ENCODE measurements around the gene YLPM1.
"Not testable (repeated sequence)": the region's sequence is repeated elsewhere in the genome, so short reads cannot be mapped to it uniquely, and the experiment has no call there.

Gene YLPM1

DNA sequence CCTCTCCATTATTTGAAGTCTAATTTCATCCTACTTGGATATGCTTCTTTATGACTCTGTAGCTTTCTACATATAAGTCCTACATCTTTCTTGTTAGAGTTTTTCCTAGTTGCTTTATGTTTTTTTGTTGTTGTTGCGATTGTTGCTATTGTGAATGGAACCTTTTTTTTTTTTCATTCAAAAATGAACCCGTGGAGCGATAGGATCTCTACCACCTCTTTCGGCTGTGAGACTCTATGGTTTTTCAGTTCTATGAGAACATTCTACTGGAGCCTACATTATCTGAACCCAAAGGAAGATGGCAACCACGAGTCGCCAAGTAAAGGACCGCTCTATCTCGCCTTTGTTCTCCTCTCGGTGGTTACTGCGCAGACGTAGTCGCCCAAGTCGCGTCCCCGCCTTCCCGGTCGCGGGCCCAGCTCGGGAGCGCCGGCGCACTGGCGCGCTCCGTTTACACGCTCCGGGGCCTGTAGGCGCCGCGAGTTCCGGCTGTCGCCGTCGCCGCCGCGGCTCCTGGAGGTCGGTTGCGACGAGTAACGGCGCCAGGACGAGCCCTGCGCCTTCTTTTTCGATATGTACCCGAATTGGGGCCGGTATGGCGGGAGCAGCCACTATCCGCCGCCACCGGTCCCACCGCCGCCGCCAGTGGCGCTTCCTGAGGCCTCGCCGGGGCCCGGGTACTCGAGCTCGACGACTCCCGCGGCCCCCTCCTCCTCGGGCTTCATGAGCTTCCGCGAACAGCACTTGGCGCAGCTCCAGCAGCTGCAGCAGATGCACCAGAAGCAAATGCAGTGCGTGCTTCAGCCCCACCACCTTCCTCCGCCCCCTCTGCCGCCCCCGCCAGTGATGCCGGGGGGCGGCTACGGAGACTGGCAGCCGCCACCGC is at the start of gene YLPM1:
YLPM1 (plus strand) TSS at position 400 of the 886 bp plus-strand sequence; CDS start at position 574, 174 bp downstream.
- peak; percentile 84 to 85 for DNase-seq (ENCODE audit: low read depth in 2 of 2)

DNA sequence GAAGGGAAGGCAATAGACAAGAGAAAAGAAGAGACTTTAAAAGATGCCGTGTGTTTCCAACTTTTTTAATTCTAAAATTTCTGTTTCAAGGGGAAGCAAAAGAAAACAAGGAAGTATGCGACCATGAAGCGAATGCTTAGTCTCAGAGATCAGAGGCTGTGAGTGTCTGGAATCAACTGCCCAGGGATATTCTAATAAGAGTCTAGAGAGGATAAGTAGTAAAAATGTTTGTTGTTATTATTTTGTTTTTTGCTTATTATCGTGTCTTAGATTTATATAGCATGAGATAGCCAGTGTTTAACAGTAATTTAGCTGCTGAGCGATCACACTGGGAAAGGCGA is 49.8 kb upstream of the YLPM1 start:
- no peak for DNase-seq (ENCODE audit: low read depth in 2 of 2)

DNA sequence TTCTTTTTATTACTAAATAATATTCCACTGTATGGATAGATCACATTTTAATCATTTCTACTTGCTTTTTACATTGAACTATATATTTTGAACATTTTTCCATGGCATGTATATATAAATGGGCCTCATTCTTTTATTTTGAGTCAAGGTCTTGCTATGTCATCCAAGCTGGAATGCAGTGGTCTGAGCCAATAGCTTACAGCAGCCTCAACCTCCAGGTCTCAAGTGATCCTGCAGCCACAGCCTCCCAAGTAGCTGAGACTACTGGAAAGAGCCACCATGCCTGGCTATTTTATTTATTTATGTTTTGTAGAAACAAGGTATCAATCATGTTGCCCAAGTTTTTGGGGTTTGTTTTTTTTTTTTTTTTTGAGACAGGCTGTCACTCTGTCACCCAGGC is 42.6 kb upstream of the YLPM1 start:
- DNase-seq (ENCODE audit: low read depth in 2 of 2): no peak

- no peak for DNase-seq (ENCODE audit: low read depth in 2 of 2)
Observed at GRCh38 chr14:74723134-74723533, 40.0 kb upstream of the YLPM1 start.

DNA sequence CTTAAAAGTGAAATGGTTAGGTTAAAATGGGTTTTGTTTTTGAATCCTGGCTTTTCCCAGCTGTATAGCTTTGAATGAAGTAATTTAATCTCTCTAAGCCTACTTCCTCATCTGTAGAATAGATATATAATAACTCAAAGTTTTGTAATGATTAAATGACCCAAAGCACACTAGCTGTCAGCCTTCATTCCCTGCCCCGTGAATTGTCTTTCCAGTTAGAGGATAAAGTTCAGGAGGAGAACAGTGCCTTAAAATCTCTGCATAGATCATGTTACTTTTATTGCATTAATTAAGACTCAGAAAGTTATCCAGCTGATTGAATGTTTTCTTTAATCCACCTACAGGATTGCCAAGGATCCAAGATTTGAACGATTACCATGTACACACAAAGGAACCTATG is 30.7 kb upstream of the YLPM1 start:
- no peak for DNase-seq (ENCODE audit: low read depth in 2 of 2)

GRCh38 chr14:74733221-74733620 is 29.9 kb upstream of the YLPM1 start:
- no peak for DNase-seq (ENCODE audit: low read depth in 2 of 2)

- no peak for DNase-seq (ENCODE audit: low read depth in 2 of 2)
Observed at GRCh38 chr14:74735125-74735524, 28.0 kb upstream of the YLPM1 start.

DNA sequence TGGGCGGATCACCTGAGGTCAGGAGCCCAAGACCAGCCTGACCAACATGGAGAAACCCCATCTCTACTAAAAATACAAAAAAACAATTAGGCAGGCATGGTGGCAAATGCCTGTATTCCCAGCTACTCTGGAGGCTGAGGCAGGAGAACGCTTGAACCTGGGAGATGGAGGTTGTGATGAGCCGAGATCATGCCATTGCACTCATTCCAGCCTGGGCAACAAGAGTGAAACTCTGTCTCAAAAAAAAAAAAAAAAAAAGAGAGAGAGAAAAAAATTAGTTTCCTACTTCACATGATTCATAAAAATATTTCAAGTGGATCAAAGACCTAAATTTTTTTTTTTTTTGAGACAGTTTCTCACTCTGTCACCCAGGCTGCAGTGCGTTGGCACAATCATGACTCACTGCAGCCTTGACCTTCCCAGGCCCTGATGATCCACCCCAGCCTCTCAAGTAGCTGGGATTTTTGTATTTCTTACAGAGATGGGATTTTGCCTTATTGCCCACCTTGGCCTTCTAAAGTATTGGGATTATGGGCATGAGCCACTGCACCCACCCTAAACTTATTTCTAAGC is 25.3 kb upstream of the YLPM1 start:
- DNase-seq (ENCODE audit: low read depth in 2 of 2): no peak

DNA sequence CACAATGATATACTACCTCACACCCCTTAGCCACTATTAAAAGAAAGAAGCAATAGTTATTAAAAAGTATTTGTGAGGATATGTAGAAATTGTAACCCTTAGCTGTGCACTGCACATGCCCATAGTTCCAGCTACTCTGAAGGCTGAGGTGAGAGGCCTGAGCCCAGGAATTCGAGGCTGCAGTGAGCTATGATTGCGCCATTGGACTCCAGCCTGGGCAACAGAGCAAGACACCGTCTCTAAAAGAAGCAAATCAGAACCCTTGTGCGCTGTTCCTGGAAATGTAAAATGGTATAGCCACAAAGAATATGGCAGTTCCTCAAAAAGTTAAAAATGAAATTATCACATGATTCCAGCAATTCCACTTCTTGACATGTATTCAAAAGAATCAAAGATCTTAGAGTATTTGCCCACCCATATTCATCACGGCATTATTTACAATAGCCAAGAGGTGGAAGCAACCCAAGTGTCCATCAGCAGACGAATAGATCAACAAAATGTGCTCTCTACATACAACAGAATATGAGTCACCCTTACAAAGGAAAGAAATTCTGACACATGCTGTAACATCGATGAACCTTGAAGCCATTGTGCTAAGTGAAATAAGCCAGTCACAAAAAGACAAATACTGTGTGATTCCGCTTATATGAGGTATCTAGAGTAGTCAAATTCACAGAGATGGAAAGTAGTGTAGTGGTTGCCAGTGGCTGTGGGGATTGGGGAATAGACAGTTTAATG is 23.7 kb upstream of the YLPM1 start:
- no peak for DNase-seq (ENCODE audit: low read depth in 2 of 2)

DNA sequence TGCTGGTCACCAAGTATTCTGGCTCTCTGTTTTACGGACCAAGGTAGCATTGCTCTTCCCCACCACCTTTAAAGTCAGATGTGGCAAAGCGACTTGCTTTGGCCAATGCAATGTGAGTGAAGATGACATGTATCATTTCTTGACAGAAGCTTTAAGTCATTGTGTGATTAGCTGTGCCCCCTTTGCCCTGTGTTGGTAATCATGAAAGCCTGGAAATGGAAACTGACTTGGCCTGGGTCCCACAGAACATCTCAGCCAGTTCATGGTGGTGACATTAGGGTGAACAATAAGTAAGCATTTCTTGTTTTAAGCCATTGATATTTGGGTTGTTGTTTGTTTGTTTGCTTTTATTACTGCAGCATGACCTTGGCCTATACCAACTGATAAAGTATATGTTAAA is 15.9 kb upstream of the YLPM1 start:
- no peak for DNase-seq (ENCODE audit: low read depth in 2 of 2)

- no peak for DNase-seq (ENCODE audit: low read depth in 2 of 2)
Observed at GRCh38 chr14:74754157-74754556, 9.0 kb upstream of the YLPM1 start.

DNA sequence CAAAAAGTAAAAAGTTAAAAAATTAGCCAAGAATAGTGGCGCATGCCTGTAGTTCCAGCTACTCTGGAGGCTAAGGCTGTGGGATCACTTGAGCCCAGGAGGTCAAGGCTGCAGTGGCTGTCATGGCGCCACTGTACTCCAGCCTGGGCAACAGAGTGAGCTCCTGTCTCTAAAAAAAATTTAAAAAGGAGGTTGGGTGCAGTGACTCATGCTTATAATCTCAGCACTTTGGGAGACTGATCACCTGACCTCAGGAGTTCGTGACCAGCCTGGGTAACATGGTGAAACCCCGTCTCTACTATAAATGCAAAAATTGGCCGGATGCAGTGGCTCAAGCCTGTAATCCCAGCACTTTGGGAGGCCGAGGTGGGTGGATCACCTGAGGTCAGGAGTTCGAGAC is 8.2 kb upstream of the YLPM1 start:
- DNase-seq (ENCODE audit: low read depth in 2 of 2): no peak

DNA sequence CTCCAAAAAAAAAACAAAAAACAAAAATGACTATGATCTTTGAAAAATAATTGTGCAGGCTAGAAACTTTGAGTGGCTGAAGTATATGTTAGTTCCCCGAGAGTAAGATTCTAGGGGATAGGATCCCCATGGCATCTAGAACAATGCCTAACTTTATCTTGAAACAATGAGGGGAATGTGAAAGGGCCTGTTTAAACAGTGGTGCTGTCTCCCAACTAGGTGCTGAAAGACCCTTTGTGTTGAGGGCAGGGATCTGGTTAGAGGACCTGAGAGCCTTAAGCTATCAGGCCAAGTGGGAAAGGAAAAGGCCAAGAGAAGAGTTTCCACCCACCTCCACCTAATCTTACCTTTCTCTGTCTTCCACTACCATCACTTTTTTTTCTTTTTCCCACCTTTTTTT is 6.8 kb upstream of the YLPM1 start:
- no peak for DNase-seq (ENCODE audit: low read depth in 2 of 2)

DNA sequence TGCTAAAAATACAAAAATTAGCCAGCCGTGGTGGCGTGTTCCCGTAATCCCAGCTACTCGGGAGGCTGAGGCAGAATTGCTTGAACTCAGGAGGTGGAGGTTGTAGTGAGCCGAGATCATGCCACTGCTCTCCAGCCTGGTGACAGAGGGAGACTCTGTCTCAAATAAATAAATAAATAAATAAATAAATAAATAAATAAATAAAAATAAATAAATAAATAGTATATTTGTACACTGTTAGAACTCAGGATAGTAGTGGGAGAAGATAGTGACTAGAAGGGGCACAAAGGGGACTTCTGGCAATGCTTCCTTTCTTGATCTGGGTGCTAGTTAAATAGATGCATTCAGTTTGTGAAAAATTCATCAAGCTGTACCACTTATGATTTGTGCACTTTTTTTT is 4.6 kb upstream of the YLPM1 start:
- DNase-seq (ENCODE audit: low read depth in 2 of 2): not testable (repeated sequence)

- DNase-seq (ENCODE audit: low read depth in 2 of 2): peak in 1 of 2 experiments; percentile 6
Observed at GRCh38 chr14:74763803-74764531, 851 bp downstream of the YLPM1 start.

GRCh38 chr14:74765721-74766120 is 2.6 kb downstream of the YLPM1 start:
- DNase-seq (ENCODE audit: low read depth in 2 of 2): no peak

DNA sequence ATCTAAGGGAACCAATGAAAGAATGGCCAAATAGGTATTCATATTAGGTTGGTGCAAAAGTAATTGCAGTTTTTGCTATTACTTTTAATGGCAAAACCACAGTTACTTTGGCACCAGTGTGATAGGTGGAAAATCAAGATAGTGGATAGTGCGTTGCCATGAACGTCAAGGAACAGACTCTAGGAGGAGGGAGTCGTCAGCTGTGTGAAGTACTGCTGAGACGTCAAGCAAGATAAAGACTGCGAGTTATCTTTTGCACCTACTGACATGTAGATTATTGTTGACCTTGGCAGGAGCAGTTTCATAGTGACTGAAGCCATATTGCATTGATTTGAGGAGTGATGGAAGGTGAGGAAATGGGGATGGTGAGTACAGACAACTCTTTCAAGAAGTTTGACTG is 8.3 kb downstream of the YLPM1 start:
- no peak for DNase-seq (ENCODE audit: low read depth in 2 of 2)

DNA sequence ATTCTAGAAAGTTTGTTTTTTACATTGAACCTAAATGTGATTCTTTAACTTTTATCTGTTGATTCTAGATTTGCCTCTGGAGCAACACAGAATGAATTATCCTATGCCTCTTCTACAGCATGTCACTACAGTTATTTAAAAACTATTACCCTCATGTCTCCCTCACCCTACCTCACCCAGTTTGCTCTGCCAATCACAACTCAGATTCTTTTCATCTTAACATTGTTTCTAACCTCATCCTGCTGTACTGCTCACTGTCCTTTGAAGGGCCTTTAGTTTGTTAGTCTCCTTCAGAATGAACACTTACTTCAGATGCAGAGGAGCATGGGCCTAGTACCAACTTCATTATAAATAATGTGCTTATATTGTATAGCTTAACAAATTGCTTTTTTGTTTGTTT is 21.5 kb downstream of the YLPM1 start:
- DNase-seq (ENCODE audit: low read depth in 2 of 2): no peak

GRCh38 chr14:74785056-74785613 is 22.0 kb downstream of the YLPM1 start:
- no peak for DNase-seq (ENCODE audit: low read depth in 2 of 2)

GRCh38 chr14:74786796-74787315 is 23.7 kb downstream of the YLPM1 start:
- no peak for DNase-seq (ENCODE audit: low read depth in 2 of 2)

DNA sequence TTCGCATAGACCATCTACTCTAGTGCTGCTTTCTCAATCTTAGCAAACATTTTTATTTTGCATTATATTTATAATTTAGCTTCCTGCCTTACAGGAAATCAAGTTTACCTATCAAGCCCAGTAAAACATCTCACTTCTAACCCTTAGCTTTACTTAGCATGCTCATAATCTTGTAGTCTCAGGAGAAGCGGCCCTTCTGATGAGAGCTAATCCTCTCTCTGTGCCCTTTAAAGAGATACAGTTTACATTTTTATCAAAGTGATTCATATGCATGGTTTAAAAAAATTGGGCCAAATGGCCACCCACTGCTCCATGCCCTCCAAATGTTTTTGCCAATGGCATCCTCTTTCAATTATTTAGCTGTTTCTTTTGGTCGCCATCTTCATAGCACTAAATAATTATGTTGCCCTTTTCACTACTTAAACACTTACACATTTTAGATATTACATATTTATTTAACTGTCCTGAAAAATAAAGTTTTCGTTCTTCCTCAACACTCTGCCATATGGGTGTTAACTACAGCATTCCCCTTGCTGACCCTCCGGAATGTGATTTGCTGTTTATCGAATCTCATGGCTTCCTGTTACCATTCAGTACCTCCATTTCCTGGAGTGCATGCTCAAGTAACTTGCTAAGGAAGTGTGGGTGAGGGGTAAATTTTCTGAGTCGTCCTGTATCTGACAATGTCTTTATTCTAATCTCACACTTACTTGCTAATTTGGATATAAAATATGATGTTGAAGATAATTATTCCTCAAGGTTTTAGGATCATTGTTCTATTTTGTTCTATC is 29.3 kb downstream of the YLPM1 start:
- no peak for DNase-seq (ENCODE audit: low read depth in 2 of 2)
